ENCODE measurements around the gene ACAA2. TPM values are rescaled to one million over a fixed set of nuclear protein-coding genes. Genes with fewer than 3 reads are reported as not detected.
"Not testable (repeated sequence)": the region's sequence is repeated elsewhere in the genome, so short reads cannot be mapped to it uniquely, and the experiment has no call there.

Gene ACAA2
- total and polyA plus RNA-seq, 10 donors = 20.9 to 44.0 (median 34.0) TPM

DNA sequence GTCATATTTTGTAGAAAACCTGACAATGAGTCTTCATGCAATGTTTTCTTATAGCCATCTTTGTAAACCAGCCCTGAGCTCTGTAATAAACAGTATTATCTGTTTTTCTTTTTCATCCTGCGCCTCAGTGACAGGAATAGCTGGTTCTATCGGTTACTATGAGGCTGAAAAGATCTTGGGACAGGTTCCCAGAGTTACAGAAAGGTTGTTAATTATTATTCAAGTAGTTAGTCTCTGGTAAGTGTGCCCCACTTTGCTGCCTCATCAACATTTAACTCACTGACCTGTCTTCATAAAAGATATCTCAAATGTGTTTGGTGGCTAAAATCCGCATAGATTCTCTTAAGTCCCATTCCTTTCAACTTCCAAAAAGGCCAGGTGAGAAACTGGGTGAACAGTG is 18.6 kb downstream of the ACAA2 start:
- H3K36me3 ChIP-seq = peaks cover 3 to 93% (median 58%) of the 10 kb centered on the region in 6 donors
- intact Hi-C loops (cut with DNase I; ENCODE audit: low total_unique reads) = no loop called here
- WGBS, 5 donors = 86 to 98% (median 97%) methylated on average over 3 of the region's 3 CpGs
- DNase-seq = no peak
- TF ChIP-seq, protein P1, sequence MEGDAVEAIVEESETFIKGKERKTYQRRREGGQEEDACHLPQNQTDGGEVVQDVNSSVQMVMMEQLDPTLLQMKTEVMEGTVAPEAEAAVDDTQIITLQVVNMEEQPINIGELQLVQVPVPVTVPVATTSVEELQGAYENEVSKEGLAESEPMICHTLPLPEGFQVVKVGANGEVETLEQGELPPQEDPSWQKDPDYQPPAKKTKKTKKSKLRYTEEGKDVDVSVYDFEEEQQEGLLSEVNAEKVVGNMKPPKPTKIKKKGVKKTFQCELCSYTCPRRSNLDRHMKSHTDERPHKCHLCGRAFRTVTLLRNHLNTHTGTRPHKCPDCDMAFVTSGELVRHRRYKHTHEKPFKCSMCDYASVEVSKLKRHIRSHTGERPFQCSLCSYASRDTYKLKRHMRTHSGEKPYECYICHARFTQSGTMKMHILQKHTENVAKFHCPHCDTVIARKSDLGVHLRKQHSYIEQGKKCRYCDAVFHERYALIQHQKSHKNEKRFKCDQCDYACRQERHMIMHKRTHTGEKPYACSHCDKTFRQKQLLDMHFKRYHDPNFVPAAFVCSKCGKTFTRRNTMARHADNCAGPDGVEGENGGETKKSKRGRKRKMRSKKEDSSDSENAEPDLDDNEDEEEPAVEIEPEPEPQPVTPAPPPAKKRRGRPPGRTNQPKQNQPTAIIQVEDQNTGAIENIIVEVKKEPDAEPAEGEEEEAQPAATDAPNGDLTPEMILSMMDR (IDR thresholded peaks at IDR 0.05 in 8 of 11, conservative IDR thresholded peaks at IDR 0.05 in 3 of 11) = no peak
- no peak for TF ChIP-seq POLR2AphosphoS5 (IDR thresholded peaks at IDR 0.05)
- TF ChIP-seq POLR2A (IDR thresholded peaks at IDR 0.05) = no peak
- no peaks in the 10 kb centered on the region for H3K27me3 ChIP-seq (replicated peaks in 1 of 7)
- no peaks in the 10 kb centered on the region for H3K9me3 ChIP-seq
- no peaks in the 10 kb centered on the region for H3K4me1 ChIP-seq
- no peak overlapping the region for H3K4me3 ChIP-seq
- H3K27ac ChIP-seq = no peak overlapping the region

DNA sequence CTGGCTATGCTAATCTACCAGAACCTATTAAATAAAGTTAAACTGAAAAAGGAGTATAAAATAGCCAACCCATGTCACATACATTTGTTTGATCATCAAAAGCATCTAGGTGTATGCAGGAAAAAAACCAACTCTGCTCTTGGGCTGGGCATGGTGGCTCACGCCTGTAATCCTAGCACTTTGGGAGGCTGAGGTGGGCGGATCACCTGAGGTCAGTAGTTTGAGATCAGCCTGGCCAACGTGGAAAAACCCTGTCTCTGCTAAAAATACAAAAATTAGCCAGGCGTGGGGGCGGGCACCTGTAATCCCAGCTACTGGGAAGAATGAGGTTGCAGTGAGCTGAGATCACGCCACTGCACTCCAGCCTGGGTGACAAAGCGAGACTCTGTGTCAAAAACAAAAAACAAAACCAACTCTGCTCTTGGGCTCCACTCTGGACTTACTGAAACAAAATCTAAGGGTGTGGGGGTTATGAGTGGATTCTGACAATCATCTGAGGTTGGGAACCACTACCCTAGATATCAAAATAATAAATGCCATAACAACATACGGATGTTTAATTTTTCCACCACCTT is 23.7 kb downstream of the ACAA2 start:
- DNase-seq; H3K27ac ChIP-seq; H3K27me3 ChIP-seq (replicated peaks in 1 of 7); intact Hi-C loops (cut with DNase I; ENCODE audit: low total_unique reads); H3K4me3 ChIP-seq; H3K9me3 ChIP-seq: not testable (repeated sequence)
- H3K36me3 ChIP-seq = peaks cover 2 to 98% (median 51%) of the 10 kb centered on the region in 6 donors
- peaks cover 0 to 43% (median 6%) of the 10 kb centered on the region in 6 donors for H3K4me1 ChIP-seq
- WGBS, 5 donors = 89 to 95% (median 93%) methylated on average over 8 of the region's 8 CpGs

DNA sequence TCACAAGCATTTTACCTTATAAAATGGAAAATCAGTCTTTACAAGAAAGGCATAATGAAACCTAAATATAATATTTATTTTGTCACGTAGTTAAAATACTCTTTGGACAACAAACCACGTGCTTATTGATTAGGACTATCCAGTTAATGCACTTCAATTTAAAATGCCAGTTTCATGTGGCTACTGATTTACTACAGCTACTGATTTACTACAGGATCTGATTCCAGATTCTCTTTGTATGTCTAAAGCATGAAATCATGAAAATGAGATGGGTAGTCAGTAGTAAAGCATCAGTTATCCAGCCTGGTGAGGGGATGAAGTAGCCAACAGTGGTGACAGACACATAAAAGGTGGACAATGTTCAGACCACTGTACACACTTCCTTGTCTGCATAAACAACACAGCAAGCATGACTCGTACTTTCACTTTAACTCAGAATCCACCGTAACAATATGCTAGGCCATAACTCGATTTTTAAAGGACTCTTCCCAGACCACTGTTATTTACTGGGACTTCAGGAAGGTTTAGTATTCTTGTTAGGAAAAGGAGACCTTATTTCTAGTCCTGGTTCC is 24.9 kb downstream of the ACAA2 start:
- no peaks in the 10 kb centered on the region for H3K9me3 ChIP-seq
- H3K27ac ChIP-seq = peak overlapping the region in 5 of 8 donors; percentile 22 to 61 (median 50)
- peaks cover 0 to 98% (median 48%) of the 10 kb centered on the region in 6 donors for H3K36me3 ChIP-seq

DNA sequence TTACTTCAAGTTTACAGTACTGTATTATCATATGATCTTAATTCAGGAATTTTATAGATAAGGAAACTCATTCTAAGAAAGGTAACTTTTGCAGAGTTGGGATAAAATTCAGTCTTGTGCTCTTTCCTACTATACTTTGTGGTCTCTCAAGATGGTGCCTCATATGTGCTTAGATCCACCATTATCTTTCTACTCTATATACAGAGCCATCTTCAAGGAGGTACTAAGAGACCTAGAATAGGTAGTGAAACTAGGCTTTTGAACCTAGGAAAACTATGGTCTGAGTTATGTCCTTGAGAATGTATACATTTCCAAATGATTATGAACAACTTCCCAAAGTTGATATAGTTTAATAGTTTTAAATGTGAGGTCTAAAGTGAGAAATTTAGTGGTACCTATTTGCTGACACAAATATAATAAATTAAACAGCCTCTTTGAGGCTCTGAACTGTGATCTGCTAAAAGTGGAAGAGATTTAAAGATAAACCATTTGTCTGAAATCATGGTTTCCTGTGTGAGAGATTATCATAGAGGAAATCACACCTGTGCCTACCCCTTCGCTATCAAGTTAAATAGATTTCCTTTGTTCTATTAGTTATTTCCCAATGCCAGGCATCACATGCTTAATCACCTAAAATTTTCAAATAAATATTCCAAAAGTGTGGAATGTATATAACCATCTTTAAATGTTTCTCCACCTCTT is 27.2 kb downstream of the ACAA2 start:
- no peaks in the 10 kb centered on the region for H3K9me3 ChIP-seq
- H3K27me3 ChIP-seq (replicated peaks in 1 of 7) = no peaks in the 10 kb centered on the region
- no peak overlapping the region for H3K4me3 ChIP-seq
- DNase-seq = no peak
- H3K36me3 ChIP-seq = peaks cover 0 to 98% (median 44%) of the 10 kb centered on the region in 6 donors
- no peak overlapping the region for H3K27ac ChIP-seq
- 59 to 76% (median 69%) methylated on average over 1 of the region's 1 CpG for WGBS, 5 donors
- intact Hi-C loops (cut with DNase I; ENCODE audit: low total_unique reads) = no loop called here
- no peak for TF ChIP-seq POLR2A (IDR thresholded peaks at IDR 0.05)
- TF ChIP-seq, protein P1 (IDR thresholded peaks at IDR 0.05 in 8 of 11, conservative IDR thresholded peaks at IDR 0.05 in 3 of 11) = no peak
- peaks cover 0 to 51% (median 6%) of the 10 kb centered on the region in 6 donors for H3K4me1 ChIP-seq

More for the DNA sequence above, 24.9 kb downstream of the ACAA2 start:
- H3K4me3 ChIP-seq = peak overlapping the region in 1 of 8 donors; percentile 7
- DNase-seq = no peak
- intact Hi-C loops (cut with DNase I; ENCODE audit: low total_unique reads) = no loop called here
- H3K4me1 ChIP-seq = peaks cover 0 to 51% (median 6%) of the 10 kb centered on the region in 6 donors
- 60 to 79% (median 62%) methylated on average over 5 of the region's 5 CpGs for WGBS, 5 donors
- H3K27me3 ChIP-seq (replicated peaks in 1 of 7) = no peaks in the 10 kb centered on the region
- TF ChIP-seq POLR2A (IDR thresholded peaks at IDR 0.05) (no peak), POLR2AphosphoS5 (IDR thresholded peaks at IDR 0.05) (no peak)
- TF ChIP-seq, protein P1 (IDR thresholded peaks at IDR 0.05 in 8 of 11, conservative IDR thresholded peaks at IDR 0.05 in 3 of 11) = no peak
